HEK293 (cell line): Measurements from ENCODE around the gene TET1.

Source experiments
- CTCF ChIA-PET: fragments of 350-600 bp; formaldehyde crosslinking; extraction: SDS; loops from one replicate; lab custom pipeline; 2021; ENCODE audit warnings: antibody characterized with exemption; lab: Yijun Ruan, JAX
- POLR2A ChIA-PET: fragments of 300-600 bp; formaldehyde crosslinking; extraction: SDS; loops from one replicate; lab custom pipeline; 2020; ENCODE audit warnings: antibody characterized with exemption, inconsistent platforms; lab: Yijun Ruan, JAX
- H3K27ac ChIP-seq: fragments of 200-500 bp; sonication (Bioruptor generic); 2 replicates; pipeline ENCODE4 v1.5.1; 2014; ENCODE audit warnings: low read depth, low read length, control low read depth, inconsistent platforms; ENCODE audit errors: extremely low read depth
- H3K36me3 ChIP-seq, 2 experiments: fragments of 200-500 bp in 1 of 2; sonication (Bioruptor generic) in 1 of 2; 1 replicate in 1 of 2; 2 replicates in 1 of 2; pipeline ENCODE4 v1.5.1; 2014 to 2017; ENCODE audit warnings: inconsistent platforms in 2 of 2, low read length in 2 of 2; ENCODE audit not compliant: control insufficient read depth in 2 of 2, insufficient read depth in 1 of 2
- H3K4me1 ChIP-seq: fragments of 200-500 bp; sonication (Bioruptor generic); 2 replicates; pipeline ENCODE4 v1.5.1; 2014; ENCODE audit warnings: mild to moderate bottlenecking, low read length, inconsistent platforms; ENCODE audit not compliant: control insufficient read depth, insufficient read depth
- H3K4me3 ChIP-seq: 2 replicates; pipeline ENCODE4 v1.5.1; 2011; ENCODE audit warnings: low read depth, mild to moderate bottlenecking, control low read depth, low read length, moderate library complexity
- H3K9me3 ChIP-seq: fragments of 200-500 bp; sonication (Bioruptor generic); 2 replicates; pipeline ENCODE4 v1.5.1; 2014; ENCODE audit warnings: low read depth, low read length, inconsistent platforms; ENCODE audit not compliant: control insufficient read depth, insufficient read depth
- BCL11B ChIP-seq: fragments of 450-650 bp; formaldehyde crosslinking; IDR thresholded peaks from 2 replicates; pipeline ENCODE4 v1.5.1; 2016; ENCODE audit warnings: low read depth, missing biosample characterization, missing genetic modification characterization
- HOXD13 ChIP-seq: sonication (generic); formaldehyde crosslinking; IDR thresholded peaks from 2 replicates; pipeline ENCODE4 v1.8.0; 2022; ENCODE audit warnings: missing genetic modification reagents, borderline replicate concordance
- OSR2 ChIP-seq: fragments of 450-650 bp; formaldehyde crosslinking; IDR thresholded peaks from 2 replicates; pipeline ENCODE4 v1.5.1; 2016; ENCODE audit warnings: missing biosample characterization, missing genetic modification characterization
- ZBTB1 ChIP-seq: fragments of 450-650 bp; formaldehyde crosslinking; IDR thresholded peaks from 2 replicates; pipeline ENCODE4 v1.5.1; 2016; ENCODE audit warnings: missing biosample characterization, missing genetic modification characterization
- ZFP3 ChIP-seq: fragments of 450-650 bp; formaldehyde crosslinking; IDR thresholded peaks from 2 replicates; pipeline ENCODE4 v1.5.1; 2016; ENCODE audit warnings: low read depth, missing biosample characterization, missing genetic modification characterization
- ZFP37 ChIP-seq: fragments of 450-650 bp; formaldehyde crosslinking; IDR thresholded peaks from 2 replicates; pipeline ENCODE4 v1.5.1; 2016; ENCODE audit warnings: missing biosample characterization, missing genetic modification characterization
- ZFP69B ChIP-seq: fragments of 450-650 bp; formaldehyde crosslinking; IDR thresholded peaks from 2 replicates; pipeline ENCODE4 v1.5.1; 2016; ENCODE audit warnings: missing biosample characterization, missing genetic modification characterization
- ZNF112 ChIP-seq: fragments of 450-650 bp; formaldehyde crosslinking; IDR thresholded peaks from 2 replicates; pipeline ENCODE4 v1.5.0; 2017; ENCODE audit warnings: missing biosample characterization, missing genetic modification characterization
- ZNF121 ChIP-seq: fragments of 450-650 bp; formaldehyde crosslinking; IDR thresholded peaks from 2 replicates; pipeline ENCODE4 v1.5.1; 2016; ENCODE audit warnings: missing biosample characterization, missing genetic modification characterization
- ZNF175 ChIP-seq: fragments of 450-650 bp; formaldehyde crosslinking; IDR thresholded peaks from 2 replicates; pipeline ENCODE4 v1.5.1; 2016; ENCODE audit warnings: missing biosample characterization, missing genetic modification characterization
- ZNF248 ChIP-seq: fragments of 450-650 bp; formaldehyde crosslinking; IDR thresholded peaks from 2 replicates; pipeline ENCODE4 v1.5.1; 2017; ENCODE audit warnings: missing biosample characterization, missing genetic modification characterization
- ZNF473 ChIP-seq: fragments of 450-650 bp; formaldehyde crosslinking; IDR thresholded peaks from 2 replicates; pipeline ENCODE4 v1.5.1; 2017; ENCODE audit warnings: missing biosample characterization, missing genetic modification characterization
- ZNF510 ChIP-seq: fragments of 450-650 bp; formaldehyde crosslinking; IDR thresholded peaks from 2 replicates; pipeline ENCODE4 v1.5.1; 2018; ENCODE audit warnings: mild to moderate bottlenecking, missing genetic modification characterization, missing biosample characterization; ENCODE audit not compliant: insufficient replicate concordance
- ZNF596 ChIP-seq: fragments of 450-650 bp; IDR thresholded peaks from 2 replicates; pipeline ENCODE4 v1.5.0; 2018; ENCODE audit warnings: missing biosample characterization, mild to moderate bottlenecking, missing genetic modification characterization, moderate library complexity
- ZNF600 ChIP-seq: fragments of 450-650 bp; formaldehyde crosslinking; IDR thresholded peaks from 2 replicates; pipeline ENCODE4 v1.5.1; 2016; ENCODE audit warnings: missing biosample characterization, missing genetic modification characterization
- ZNF785 ChIP-seq: fragments of 450-650 bp; formaldehyde crosslinking; IDR thresholded peaks from 2 replicates; pipeline ENCODE4 v1.5.1; 2016; ENCODE audit warnings: missing biosample characterization, missing genetic modification characterization
- TF ChIP-seq, protein P1 (sequence below): fragments of 450-650 bp; formaldehyde crosslinking; IDR thresholded peaks from 2 replicates; pipeline ENCODE4 v1.5.1; 2016; ENCODE audit warnings: missing biosample characterization, missing genetic modification characterization
- TF ChIP-seq, protein P2 (sequence below): fragments of 450-650 bp; formaldehyde crosslinking; IDR thresholded peaks from 2 replicates; pipeline ENCODE4 v1.5.1; 2016; ENCODE audit warnings: missing biosample characterization, missing genetic modification characterization
- TF ChIP-seq, protein P3 (sequence below): fragments of 450-650 bp; formaldehyde crosslinking; IDR thresholded peaks from 2 replicates; pipeline ENCODE4 v1.5.1; 2016; ENCODE audit warnings: missing biosample characterization, missing genetic modification characterization

TET1 gene

DNA sequence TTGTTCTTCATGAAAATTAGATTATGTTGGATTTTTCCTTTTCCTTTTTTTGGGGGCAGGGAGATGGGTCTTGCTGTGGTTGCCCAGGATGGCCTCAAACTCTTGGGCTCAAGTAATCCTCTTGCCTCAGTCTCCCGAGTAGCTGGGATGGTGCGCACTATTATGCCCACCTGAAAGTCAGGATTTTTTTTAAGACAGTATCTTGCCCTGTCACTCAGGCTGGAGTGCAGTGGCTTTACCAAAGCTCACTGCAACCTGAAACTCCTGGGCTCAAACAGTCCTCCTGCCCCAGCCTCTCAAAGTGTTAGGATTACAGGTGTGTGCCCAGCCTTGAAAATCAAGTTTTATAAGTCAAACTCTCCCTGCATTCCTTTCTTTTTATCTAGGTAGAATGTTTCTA, 1.7 kb upstream of the TET1 start:
- ChIA-PET CTCF (interaction anchor here (1.5 kb wide), 1 partner anchor 14 kb away, joined by 4 read pairs; no protein-coding TSS in a partner anchor), POLR2A (no interaction called here)
- no peak overlapping the region for H3K4me3 ChIP-seq
- H3K9me3 ChIP-seq = no peaks in the 10 kb centered on the region
- no peaks in the 10 kb centered on the region for H3K4me1 ChIP-seq
- no peak for TF ChIP-seq ZNF785
- no peak for TF ChIP-seq ZFP69B
- H3K27ac ChIP-seq = no peak overlapping the region
- no peaks in the 10 kb centered on the region for H3K36me3 ChIP-seq

DNA sequence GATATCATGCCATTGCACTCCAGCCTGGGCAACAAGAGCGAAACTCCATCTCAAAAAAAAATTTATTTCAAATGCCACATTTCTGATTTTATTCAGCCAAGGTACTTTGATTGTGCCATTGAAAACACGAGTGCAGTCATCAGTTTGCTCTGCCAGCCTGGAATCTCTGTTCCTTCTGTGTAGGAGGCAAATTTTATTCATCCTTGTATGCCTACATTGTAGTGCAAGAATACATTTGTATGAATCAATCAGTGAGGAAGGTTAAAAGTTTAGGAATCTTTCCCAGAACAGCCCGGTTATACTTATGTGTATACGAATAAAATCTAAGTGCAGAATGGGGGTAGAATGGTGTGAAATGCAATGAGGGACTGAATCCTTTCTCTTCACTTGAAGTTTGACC, 886 bp upstream of the TET1 start:
- Histone ChIP-seq H3K4me1 (no peaks in the 10 kb centered on the region), H3K36me3 (no peaks in the 10 kb centered on the region), H3K27ac (no peak overlapping the region), H3K9me3 (no peaks in the 10 kb centered on the region), H3K4me3 (no peak overlapping the region)
- ChIA-PET CTCF (interaction anchor here (1.5 to 4.2 kb wide), 2 partner anchors 9 to 14 kb away, joined by 4 to 24 read pairs; no protein-coding TSS in a partner anchor), POLR2A (interaction anchor here (0.8 to 2.2 kb wide), 5 partner anchors 12 to 162 kb away, joined by 3 to 34 read pairs (median 4); partner anchors contain the start of gene CCAR1)
- TF ChIP-seq ZNF175 (tag by site-specific recombination) (no peak), BCL11B (tag by site-specific recombination) (no peak), ZNF510 (tag by site-specific recombination) (no peak), ZFP37 (tag by site-specific recombination) (no peak), OSR2 (tag by site-specific recombination) (no peak), ZNF112 (tag by site-specific recombination) (no peak)
- TF ChIP-seq, protein P1, sequence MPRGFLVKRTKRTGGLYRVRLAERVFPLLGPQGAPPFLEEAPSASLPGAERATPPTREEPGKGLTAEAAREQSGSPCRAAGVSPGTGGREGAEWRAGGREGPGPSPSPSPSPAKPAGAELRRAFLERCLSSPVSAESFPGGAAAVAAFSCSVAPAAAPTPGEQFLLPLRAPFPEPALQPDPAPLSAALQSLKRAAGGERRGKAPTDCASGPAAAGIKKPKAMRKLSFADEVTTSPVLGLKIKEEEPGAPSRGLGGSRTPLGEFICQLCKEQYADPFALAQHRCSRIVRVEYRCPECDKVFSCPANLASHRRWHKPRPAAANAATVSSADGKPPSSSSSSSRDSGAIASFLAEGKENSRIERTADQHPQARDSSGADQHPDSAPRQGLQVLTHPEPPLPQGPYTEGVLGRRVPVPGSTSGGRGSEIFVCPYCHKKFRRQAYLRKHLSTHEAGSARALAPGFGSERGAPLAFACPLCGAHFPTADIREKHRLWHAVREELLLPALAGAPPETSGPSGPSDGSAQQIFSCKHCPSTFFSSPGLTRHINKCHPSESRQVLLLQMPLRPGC (tag by site-specific recombination) = no peak
- TF ChIP-seq, protein P2, sequence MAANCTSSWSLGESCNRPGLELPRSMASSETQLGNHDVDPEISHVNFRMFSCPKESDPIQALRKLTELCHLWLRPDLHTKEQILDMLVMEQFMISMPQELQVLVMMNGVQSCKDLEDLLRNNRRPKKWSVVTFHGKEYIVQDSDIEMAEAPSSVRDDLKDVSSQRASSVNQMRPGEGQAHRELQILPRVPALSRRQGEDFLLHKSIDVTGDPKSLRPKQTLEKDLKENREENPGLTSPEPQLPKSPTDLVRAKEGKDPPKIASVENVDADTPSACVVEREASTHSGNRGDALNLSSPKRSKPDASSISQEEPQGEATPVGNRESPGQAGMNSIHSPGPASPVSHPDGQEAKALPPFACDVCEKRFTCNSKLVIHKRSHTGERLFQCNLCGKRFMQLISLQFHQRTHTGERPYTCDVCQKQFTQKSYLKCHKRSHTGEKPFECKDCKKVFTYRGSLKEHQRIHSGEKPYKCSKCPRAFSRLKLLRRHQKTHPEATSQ (tag by site-specific recombination) = no peak
- TF ChIP-seq, protein P3, sequence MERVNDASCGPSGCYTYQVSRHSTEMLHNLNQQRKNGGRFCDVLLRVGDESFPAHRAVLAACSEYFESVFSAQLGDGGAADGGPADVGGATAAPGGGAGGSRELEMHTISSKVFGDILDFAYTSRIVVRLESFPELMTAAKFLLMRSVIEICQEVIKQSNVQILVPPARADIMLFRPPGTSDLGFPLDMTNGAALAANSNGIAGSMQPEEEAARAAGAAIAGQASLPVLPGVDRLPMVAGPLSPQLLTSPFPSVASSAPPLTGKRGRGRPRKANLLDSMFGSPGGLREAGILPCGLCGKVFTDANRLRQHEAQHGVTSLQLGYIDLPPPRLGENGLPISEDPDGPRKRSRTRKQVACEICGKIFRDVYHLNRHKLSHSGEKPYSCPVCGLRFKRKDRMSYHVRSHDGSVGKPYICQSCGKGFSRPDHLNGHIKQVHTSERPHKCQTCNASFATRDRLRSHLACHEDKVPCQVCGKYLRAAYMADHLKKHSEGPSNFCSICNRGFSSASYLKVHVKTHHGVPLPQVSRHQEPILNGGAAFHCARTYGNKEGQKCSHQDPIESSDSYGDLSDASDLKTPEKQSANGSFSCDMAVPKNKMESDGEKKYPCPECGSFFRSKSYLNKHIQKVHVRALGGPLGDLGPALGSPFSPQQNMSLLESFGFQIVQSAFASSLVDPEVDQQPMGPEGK = no peak

DNA sequence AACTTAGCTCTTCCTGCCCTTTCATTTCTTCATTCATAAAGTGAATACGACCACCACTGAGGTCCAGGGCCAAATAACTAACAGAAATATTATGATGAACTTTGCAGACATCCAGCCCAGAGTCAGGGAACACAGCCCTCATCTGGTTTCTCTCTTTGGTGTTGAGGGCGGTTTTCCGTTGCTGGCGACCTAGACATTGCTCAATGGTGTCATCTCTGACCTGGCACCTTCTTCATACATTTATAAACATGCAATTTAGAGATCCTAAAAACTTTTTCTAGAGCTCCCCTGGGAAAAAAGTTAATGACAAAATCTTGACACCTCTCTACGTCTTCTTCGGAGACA, 324 bp upstream of the TET1 start:
- ChIA-PET CTCF (interaction anchor here (1.5 to 4.2 kb wide), 2 partner anchors 9 to 15 kb away, joined by 4 to 24 read pairs; no protein-coding TSS in a partner anchor), POLR2A (interaction anchor here (0.6 to 2.2 kb wide), 13 partner anchors 10 to 268 kb away, joined by 3 to 34 read pairs (median 3); partner anchors contain the start of genes CCAR1 and STOX1)
- Histone ChIP-seq H3K9me3 (no peaks in the 10 kb centered on the region), H3K4me3 (peak overlapping the region; percentile 85), H3K27ac (no peak overlapping the region), H3K36me3 (no peaks in the 10 kb centered on the region), H3K4me1 (no peaks in the 10 kb centered on the region)
- TF ChIP-seq ZNF600 (tag by site-specific recombination) (no peak), ZFP3 (tag by site-specific recombination) (no peak), HOXD13 (CRISPR knock-in tag) (no peak), ZNF248 (no peak), ZBTB1 (no peak), ZNF596 (0 out of 2 replicates have a peak, but pooled peaks have one; percentile 19), ZNF121 (tag by site-specific recombination) (no peak), ZNF473 (tag by site-specific recombination) (no peak)
